D341Med (cell line): ENCODE data around the gene COASY.

Experiments
- DNase-seq: peaks from one replicate; pipeline ENCODE4 v3.0.0; 2012; ENCODE audit warnings: low spot score

The COASY gene

GRCh38 chr17:42561897-42562387 lies at the start of gene COASY:
TSS of gene COASY (plus strand) at chr17:42562148. CDS start at chr17:42562623, 475 bp downstream.
- DNase-seq, result peak; percentile 99

GRCh38 chr17:42512246-42512645 lies 49.7 kb upstream of the COASY start:
- DNase-seq, result no peak

GRCh38 chr17:42512733-42513251 lies 49.2 kb upstream of the COASY start:
- DNase-seq, result no peak

- no peak for DNase-seq
Observed at GRCh38 chr17:42513686-42514085, 48.3 kb upstream of the COASY start.

- DNase-seq, result no peak
Observed at GRCh38 chr17:42514279-42514678, 47.7 kb upstream of the COASY start.

- no peak for DNase-seq
Observed at GRCh38 chr17:42514867-42515266, 47.1 kb upstream of the COASY start.

- DNase-seq, result peak; percentile 95
Observed at GRCh38 chr17:42517516-42517915, 44.4 kb upstream of the COASY start.

- DNase-seq, result peak; percentile 45
Observed at GRCh38 chr17:42518046-42518754, 43.7 kb upstream of the COASY start.

- DNase-seq, result peak; percentile 41
Observed at GRCh38 chr17:42518755-42519545, 43.0 kb upstream of the COASY start.

- DNase-seq, result peak; percentile 43
Observed at GRCh38 chr17:42519546-42520491, 42.1 kb upstream of the COASY start.

- DNase-seq, result peak; percentile 48
Observed at GRCh38 chr17:42520540-42520951, 41.4 kb upstream of the COASY start.

GRCh38 chr17:42521036-42521435 lies 40.9 kb upstream of the COASY start:
- DNase-seq, result no peak

- peak; percentile 21 for DNase-seq
Observed at GRCh38 chr17:42521666-42522262, 40.2 kb upstream of the COASY start.

- peak; percentile 34 for DNase-seq
Observed at GRCh38 chr17:42522263-42522790, 39.6 kb upstream of the COASY start.

- DNase-seq, result peak; percentile 25
Observed at GRCh38 chr17:42522798-42523278, 39.1 kb upstream of the COASY start.

- DNase-seq, result no peak
Observed at GRCh38 chr17:42525221-42525620, 36.7 kb upstream of the COASY start.

- no peak for DNase-seq
Observed at GRCh38 chr17:42526031-42526444, 35.9 kb upstream of the COASY start.

GRCh38 chr17:42527932-42528331 lies 34.0 kb upstream of the COASY start:
- DNase-seq, result no peak

GRCh38 chr17:42529061-42529460 lies 32.9 kb upstream of the COASY start:
- DNase-seq, result no peak

- DNase-seq, result no peak
Observed at GRCh38 chr17:42530952-42531454, 30.9 kb upstream of the COASY start.
